GM23338 (cell line): ENCODE data around the gene TPM2.

Source experiments
- CTCF ChIP-seq, 2 experiments: fragments of 200-600 bp in 1 of 2; sonication (generic) in 1 of 2; conservative IDR thresholded peaks; 2 replicates each; pipeline versions ENCODE4 v1.5.1 to v1.6.1; 2016 to 2017; ENCODE audit warnings: antibody characterized with exemption in 2 of 2, low read depth in 2 of 2, mild to moderate bottlenecking in 2 of 2, moderate library complexity in 1 of 2
- EZH2 ChIP-seq: fragments of 200-600 bp; sonication (generic); IDR thresholded peaks from one replicate; pipeline ENCODE4 v1.8.0; 2017; ENCODE audit warnings: antibody characterized with exemption, mild to moderate bottlenecking, low read depth; ENCODE audit not compliant: unreplicated experiment
- EZH2phosphoT487 ChIP-seq: fragments of 200-600 bp; sonication (generic); IDR thresholded peaks from one replicate; pipeline ENCODE4 v1.8.1; 2018; ENCODE audit warnings: antibody characterized with exemption; ENCODE audit not compliant: unreplicated experiment
- JUNB ChIP-seq: IDR thresholded peaks from one replicate; pipeline ENCODE4 v1.6.1; 2016; ENCODE audit warnings: antibody characterized with exemption; ENCODE audit not compliant: unreplicated experiment
- NANOG ChIP-seq: IDR thresholded peaks from 2 replicates; pipeline ENCODE4 v1.6.1; 2016; ENCODE audit warnings: antibody characterized with exemption, borderline replicate concordance
- POLR2AphosphoS5 ChIP-seq: IDR thresholded peaks from 2 replicates; pipeline ENCODE4 v1.6.1; 2016; ENCODE audit warnings: antibody characterized with exemption, low read depth
- STAT1 ChIP-seq: IDR thresholded peaks from one replicate; pipeline ENCODE4 v1.6.1; 2016; ENCODE audit warnings: antibody characterized with exemption; ENCODE audit not compliant: unreplicated experiment

GRCh38 chr9:35696520-35697215, 6.9 kb upstream of the TPM2 start:
- peak; percentile 78 to 85 for TF ChIP-seq CTCF (conservative IDR thresholded peaks at IDR 0.05; ENCODE audit: low read depth in 2 of 2)
- TF ChIP-seq EZH2: no peak
- TF ChIP-seq POLR2AphosphoS5: no peak
- TF ChIP-seq NANOG: no peak
- no peak for TF ChIP-seq JUNB
- no peak for TF ChIP-seq EZH2phosphoT487
- no peak for TF ChIP-seq STAT1
